Smooth muscle cell of the brain vasculature (primary cell): ENCODE results near the gene HIVEP1.

Experiments used
- DNase-seq: peaks from one replicate; pipeline ENCODE4 v3.0.0-alpha.2; 2012; ENCODE audit warnings: low read depth, low spot score

The HIVEP1 gene

GRCh38 chr6:12017876-12018401 is 5.8 kb downstream of the HIVEP1 start:
- DNase-seq, result no peak

DNA sequence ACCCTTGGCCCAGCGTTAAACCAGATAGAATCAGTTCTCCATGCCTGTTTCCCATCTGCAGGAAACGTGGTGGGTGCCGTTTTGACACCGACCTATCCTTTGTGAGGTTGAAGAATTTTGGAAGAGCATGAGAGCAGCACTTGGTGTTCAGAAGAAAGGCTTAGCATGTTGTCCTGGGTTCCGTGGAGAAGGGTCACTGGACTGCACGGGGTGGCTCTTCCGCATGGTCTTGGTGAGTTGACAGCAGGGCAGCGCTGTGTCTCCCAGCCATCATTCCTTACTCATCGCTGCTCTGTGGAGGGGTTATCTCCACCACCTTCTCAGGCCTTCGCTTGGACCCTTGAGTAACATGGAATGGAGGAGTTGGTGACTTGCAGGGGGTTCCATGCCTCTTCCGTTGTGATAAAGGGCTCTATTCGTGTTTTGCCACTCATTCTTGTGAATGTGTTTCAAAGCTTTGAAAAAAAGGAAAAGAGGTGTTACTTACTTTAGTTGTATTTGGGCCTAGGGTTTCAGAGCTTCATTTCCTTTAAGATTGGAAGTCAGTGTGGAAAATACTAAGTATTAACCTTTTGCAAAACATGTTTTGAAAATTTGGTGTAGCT is 8.2 kb downstream of the HIVEP1 start:
- no peak for DNase-seq

DNA sequence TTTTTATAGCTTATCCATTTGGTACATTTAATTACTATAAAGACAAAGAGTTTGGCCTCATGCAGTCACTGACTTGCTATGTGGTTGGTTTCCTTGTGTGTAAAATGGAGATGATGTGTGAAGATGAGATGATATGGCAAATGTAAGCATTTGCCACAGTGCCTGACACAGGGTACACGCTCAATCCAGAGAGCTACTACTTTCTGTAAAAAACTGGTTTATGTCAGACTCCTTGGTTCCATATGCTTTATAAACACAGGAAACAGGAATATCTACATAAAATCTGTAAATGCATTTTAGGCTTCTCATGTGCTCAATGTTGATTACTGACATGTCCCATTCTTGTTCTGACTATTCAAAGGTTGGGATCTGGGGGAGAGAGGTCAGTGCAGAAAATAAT is 10.4 kb downstream of the HIVEP1 start:
- no peak for DNase-seq

- no peak for DNase-seq
Measured at GRCh38 chr6:12022953-12023388, 10.9 kb downstream of the HIVEP1 start.

DNA sequence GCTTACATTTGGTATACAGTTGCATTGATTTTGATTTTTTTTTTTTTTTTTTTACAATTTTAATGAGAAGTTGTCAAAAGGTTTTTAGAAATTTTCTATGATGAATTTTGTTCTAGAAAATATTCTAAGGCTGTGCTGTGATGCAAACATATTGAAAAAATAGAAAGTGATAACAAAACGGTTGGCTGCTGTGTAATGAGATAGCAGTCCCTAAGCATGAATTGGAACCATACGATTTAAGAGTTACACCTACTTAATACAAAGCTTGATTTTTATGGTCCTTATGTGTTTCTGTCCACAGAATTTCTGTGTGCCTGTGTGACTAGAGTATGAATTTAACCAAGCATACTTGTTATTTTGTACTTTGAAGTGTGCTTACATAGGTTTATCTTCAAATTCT is 12.1 kb downstream of the HIVEP1 start:
- no peak for DNase-seq

- no peak for DNase-seq
Measured at GRCh38 chr6:12024699-12025434, 12.8 kb downstream of the HIVEP1 start.

DNA sequence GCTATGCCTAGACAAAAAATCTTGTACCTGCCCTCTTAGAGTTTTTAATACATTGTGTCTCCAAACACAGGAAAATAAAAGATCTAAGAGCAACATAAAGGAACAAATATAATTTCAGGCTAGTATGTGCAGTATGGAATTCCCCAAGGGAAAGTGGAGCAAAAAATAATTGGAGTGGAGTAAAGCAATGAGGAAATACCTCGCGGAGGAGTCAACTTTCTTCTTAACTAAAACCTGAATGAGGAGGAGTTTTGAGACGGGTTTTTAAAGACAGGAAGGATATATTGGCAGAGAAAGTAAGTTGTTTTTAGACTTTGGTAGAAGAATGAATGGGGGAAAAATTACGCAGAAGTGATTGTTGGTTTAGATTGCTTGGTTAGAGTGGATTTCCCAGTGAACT is 14.0 kb downstream of the HIVEP1 start:
- DNase-seq, result no peak

- no peak for DNase-seq
Measured at GRCh38 chr6:12026833-12027232, 14.7 kb downstream of the HIVEP1 start.

- DNase-seq, result no peak
Measured at GRCh38 chr6:12028213-12028612, 16.1 kb downstream of the HIVEP1 start.

- no peak for DNase-seq
Measured at GRCh38 chr6:12029979-12030737, 18.0 kb downstream of the HIVEP1 start.

- DNase-seq, result no peak
Measured at GRCh38 chr6:12030993-12031550, 19.0 kb downstream of the HIVEP1 start.

GRCh38 chr6:12032783-12033573 is 20.9 kb downstream of the HIVEP1 start:
- no peak for DNase-seq

DNA sequence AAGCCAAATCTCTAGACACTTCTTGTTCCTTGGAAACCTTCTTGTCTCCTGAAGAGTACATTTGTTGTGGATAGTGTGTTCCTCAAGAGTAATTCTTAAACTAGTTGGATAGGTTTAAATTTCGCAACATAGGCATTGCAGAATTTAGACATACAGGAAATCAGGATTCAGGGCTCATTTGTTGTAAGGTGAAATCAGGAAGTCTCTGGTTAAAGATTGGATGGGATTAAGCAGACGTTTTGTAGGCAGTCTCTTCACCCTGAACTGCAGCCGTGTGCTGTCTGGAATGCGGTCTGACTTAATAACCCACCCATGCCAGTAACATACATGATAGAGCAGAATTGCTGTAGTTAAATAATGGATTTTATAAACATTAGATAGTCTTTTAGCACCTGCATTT is 21.7 kb downstream of the HIVEP1 start:
- no peak for DNase-seq

GRCh38 chr6:12034349-12034748 is 22.2 kb downstream of the HIVEP1 start:
- DNase-seq, result no peak

- no peak for DNase-seq
Measured at GRCh38 chr6:12034837-12035236, 22.7 kb downstream of the HIVEP1 start.

GRCh38 chr6:12036766-12037165 is 24.7 kb downstream of the HIVEP1 start:
- DNase-seq, result no peak

DNA sequence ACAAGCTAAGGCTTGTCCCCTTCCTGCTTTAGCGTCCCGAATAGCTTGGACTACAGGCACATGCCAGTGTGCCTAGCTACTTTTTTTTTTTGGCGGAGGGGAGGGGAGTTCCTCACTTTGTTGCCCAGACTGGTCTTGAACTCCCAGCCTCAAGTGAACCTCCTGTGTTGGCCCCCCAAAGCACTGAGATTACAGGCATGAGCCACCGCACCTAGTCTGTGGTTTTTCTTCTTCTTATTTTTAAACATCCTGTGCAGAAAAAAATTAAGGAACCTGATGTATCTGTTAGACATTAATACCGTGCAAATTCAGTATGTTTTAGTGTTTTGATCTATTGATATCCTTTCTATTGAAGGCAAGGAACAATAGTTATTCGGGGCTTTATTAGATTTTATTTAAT is 25.7 kb downstream of the HIVEP1 start:
- no peak for DNase-seq

- no peak for DNase-seq
Measured at GRCh38 chr6:12039540-12040459, 27.7 kb downstream of the HIVEP1 start.

DNA sequence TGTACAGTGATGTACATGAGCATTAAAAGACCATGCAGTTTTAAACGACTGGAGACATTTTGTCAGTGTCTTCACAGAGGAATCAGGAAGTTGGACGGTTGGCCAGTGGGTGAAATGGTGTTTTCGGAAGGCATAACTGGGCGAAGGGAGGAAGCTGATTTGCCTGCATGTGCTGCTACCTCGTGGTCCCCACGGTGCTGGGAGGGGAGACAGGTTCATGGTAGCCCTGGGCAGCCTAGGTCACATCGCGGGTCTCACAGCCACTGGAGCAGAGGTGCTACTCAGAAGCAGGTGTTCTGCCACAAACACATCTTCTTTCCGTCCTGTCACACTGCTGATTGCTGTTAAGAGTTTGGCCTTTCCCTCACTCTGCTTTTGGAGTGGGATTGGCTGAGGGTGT is 35.2 kb downstream of the HIVEP1 start:
- DNase-seq, result no peak

- no peak for DNase-seq
Measured at GRCh38 chr6:12047792-12048432, 35.8 kb downstream of the HIVEP1 start.
